Hepatocyte (in vitro differentiated cells): ENCODE data around the gene NOTUM. TPM values are rescaled to one million over a fixed set of nuclear protein-coding genes. Genes with fewer than 3 reads are reported as not detected.
A peak's percentile ranks its signal among the peaks of the same experiment; 100 is the strongest.

Source experiments
- DNase-seq: peaks from one replicate; pipeline ENCODE4 v3.0.0-alpha.2; 2016; ENCODE audit warnings: low spot score
- H2AFZ ChIP-seq: fragments of 200-600 bp; sonication (generic); 2 replicates; pipeline ENCODE4 v1.6.0; 2016; ENCODE audit warnings: antibody characterized with exemption, mild to moderate bottlenecking
- H3K27ac ChIP-seq: fragments of 200-600 bp; sonication (generic); 2 replicates; pipeline ENCODE4 v1.5.1; 2016; ENCODE audit warnings: mild to moderate bottlenecking
- H3K27me3 ChIP-seq: fragments of 200-600 bp; sonication (generic); 2 replicates; pipeline ENCODE4 v1.6.1; 2016
- H3K36me3 ChIP-seq: fragments of 200-600 bp; sonication (generic); replicated peaks from 2 replicates; pipeline ENCODE4 v1.5.1; 2016; ENCODE audit warnings: low read depth; ENCODE audit not compliant: insufficient read depth
- H3K4me1 ChIP-seq: fragments of 200-600 bp; sonication (generic); 2 replicates; pipeline ENCODE4 v1.5.1; 2016; ENCODE audit warnings: mild to moderate bottlenecking, moderate library complexity; ENCODE audit not compliant: insufficient read depth
- H3K4me2 ChIP-seq: fragments of 200-600 bp; sonication (generic); 2 replicates; pipeline ENCODE4 v1.6.0; 2016
- H3K4me3 ChIP-seq: fragments of 200-600 bp; sonication (generic); 2 replicates; pipeline ENCODE4 v1.5.1; 2016; ENCODE audit warnings: mild to moderate bottlenecking
- H3K79me2 ChIP-seq: fragments of 200-600 bp; sonication (generic); 2 replicates; pipeline ENCODE4 v1.6.0; 2017; ENCODE audit warnings: mild to moderate bottlenecking
- H3K9me2 ChIP-seq: fragments of 200-600 bp; sonication (generic); replicated peaks from 2 replicates; pipeline ENCODE4 v1.6.0; 2017; ENCODE audit warnings: mild to moderate bottlenecking; ENCODE audit not compliant: insufficient read depth
- H3K9me3 ChIP-seq: fragments of 200-600 bp; sonication (generic); 2 replicates; pipeline ENCODE4 v1.5.1; 2016; ENCODE audit warnings: low read depth, mild to moderate bottlenecking
- H4K20me1 ChIP-seq: fragments of 200-600 bp; sonication (generic); 2 replicates; pipeline ENCODE4 v1.6.0; 2016; ENCODE audit warnings: mild to moderate bottlenecking; ENCODE audit not compliant: insufficient read depth, poor library complexity, severe bottlenecking
- EZH2 ChIP-seq: fragments of 200-600 bp; sonication (generic); IDR thresholded peaks from 2 replicates; pipeline ENCODE4 v1.6.1; 2016; ENCODE audit warnings: antibody characterized with exemption, mild to moderate bottlenecking, borderline replicate concordance
- EZH2phosphoT487 ChIP-seq: fragments of 200-600 bp; sonication (generic); IDR thresholded peaks from one replicate; pipeline ENCODE4 v1.6.1; 2018; ENCODE audit warnings: antibody characterized with exemption, mild to moderate bottlenecking, low read depth, moderate library complexity; ENCODE audit not compliant: unreplicated experiment, severe bottlenecking
- WGBS: methylation state at CpG from one replicate; pipeline ENCODE4 v1.1.6; 2016; ENCODE audit warnings: low lambda C conversion rate; ENCODE audit errors: missing lambda C conversion rate; 5-methylcytosine and 5-hydroxymethylcytosine counted together
- polyA plus RNA-seq: library from polyadenylated mRNA; unstranded; fragments of >200 nt; fragmentation: Nextera tagmentation; extraction: Ambion mirVana; gene quantifications from 2 replicates; pipeline ENCODE4 v1.2.1, GENCODE V29; 2016
- total RNA-seq: library from RNA; depleted of rRNA; stranded (reverse); fragments of >200 nt; gene quantifications from 2 replicates; pipeline ENCODE4 v1.2.3, GENCODE V29; 2014
- TF ChIP-seq, protein P1 (sequence below): fragments of 200-600 bp; sonication (generic); IDR thresholded peaks from 2 replicates; pipeline ENCODE4 v1.5.1; 2016; ENCODE audit warnings: antibody characterized with exemption, mild to moderate bottlenecking; ENCODE audit not compliant: poor library complexity

NOTUM gene
- total and polyA plus RNA-seq, 2 experiments from 2014 or later: 1.0 to 4.7 TPM

DNA sequence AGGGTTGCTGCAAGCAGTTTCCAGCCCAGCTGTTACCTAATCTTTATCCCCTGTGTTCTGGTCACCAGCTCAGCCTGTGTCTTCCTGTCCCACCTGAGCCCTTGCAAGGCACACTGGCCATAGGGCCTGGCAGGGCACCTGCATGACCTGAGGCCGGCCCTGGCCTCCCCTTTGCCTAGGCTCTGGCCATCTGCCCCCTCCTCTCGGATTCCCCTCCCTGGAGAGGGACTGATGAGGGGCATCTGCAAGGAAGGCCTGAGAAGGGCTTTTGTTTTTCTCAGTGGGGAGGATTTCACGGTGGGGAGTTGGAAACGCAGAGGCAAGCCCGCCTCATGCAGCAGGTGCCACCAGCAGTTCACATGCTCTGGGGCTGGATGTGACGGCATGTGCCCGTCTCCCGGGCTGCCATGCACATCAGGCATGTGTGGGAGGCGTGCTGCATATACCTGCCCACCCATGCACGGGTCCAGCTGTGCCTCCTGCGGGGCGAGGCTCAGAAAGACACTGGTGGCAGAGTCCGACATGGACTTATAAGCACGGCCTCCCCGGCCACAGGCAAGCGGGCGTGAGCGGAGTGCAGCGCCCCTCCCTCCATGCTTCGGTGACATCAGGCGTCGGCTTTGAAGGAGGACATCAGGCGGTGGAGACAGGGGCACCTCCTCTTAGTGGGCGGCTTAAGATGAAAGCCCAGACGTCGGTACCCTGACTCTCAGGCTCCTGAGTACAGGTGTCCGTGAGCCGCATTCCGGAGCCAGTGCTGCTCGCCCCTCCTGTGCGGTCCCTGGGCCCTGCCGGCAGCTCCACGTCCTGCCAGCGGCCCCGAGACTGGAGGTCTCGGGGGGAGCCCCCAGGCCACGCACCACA is 33.0 kb upstream of the NOTUM start:
- TF ChIP-seq EZH2phosphoT487: no peak
- TF ChIP-seq EZH2: no peak
- TF ChIP-seq, protein P1, sequence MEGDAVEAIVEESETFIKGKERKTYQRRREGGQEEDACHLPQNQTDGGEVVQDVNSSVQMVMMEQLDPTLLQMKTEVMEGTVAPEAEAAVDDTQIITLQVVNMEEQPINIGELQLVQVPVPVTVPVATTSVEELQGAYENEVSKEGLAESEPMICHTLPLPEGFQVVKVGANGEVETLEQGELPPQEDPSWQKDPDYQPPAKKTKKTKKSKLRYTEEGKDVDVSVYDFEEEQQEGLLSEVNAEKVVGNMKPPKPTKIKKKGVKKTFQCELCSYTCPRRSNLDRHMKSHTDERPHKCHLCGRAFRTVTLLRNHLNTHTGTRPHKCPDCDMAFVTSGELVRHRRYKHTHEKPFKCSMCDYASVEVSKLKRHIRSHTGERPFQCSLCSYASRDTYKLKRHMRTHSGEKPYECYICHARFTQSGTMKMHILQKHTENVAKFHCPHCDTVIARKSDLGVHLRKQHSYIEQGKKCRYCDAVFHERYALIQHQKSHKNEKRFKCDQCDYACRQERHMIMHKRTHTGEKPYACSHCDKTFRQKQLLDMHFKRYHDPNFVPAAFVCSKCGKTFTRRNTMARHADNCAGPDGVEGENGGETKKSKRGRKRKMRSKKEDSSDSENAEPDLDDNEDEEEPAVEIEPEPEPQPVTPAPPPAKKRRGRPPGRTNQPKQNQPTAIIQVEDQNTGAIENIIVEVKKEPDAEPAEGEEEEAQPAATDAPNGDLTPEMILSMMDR: no peak
- Histone ChIP-seq H3K4me1 (peaks cover 24% of the 10 kb centered on the region), H3K4me3 (no peak overlapping the region), H3K9me2 (no peaks in the 10 kb centered on the region), H4K20me1 (no peaks in the 10 kb centered on the region), H3K36me3 (no peaks in the 10 kb centered on the region), H3K27ac (no peak overlapping the region), H3K4me2 (no peak overlapping the region), H2AFZ (no peak overlapping the region), H3K79me2 (peaks cover 4% of the 10 kb centered on the region), H3K9me3 (no peaks in the 10 kb centered on the region), H3K27me3 (no peaks in the 10 kb centered on the region)
- DNase-seq: no peak
- WGBS: 96% methylated on average over 37 of the region's 37 CpGs

DNA sequence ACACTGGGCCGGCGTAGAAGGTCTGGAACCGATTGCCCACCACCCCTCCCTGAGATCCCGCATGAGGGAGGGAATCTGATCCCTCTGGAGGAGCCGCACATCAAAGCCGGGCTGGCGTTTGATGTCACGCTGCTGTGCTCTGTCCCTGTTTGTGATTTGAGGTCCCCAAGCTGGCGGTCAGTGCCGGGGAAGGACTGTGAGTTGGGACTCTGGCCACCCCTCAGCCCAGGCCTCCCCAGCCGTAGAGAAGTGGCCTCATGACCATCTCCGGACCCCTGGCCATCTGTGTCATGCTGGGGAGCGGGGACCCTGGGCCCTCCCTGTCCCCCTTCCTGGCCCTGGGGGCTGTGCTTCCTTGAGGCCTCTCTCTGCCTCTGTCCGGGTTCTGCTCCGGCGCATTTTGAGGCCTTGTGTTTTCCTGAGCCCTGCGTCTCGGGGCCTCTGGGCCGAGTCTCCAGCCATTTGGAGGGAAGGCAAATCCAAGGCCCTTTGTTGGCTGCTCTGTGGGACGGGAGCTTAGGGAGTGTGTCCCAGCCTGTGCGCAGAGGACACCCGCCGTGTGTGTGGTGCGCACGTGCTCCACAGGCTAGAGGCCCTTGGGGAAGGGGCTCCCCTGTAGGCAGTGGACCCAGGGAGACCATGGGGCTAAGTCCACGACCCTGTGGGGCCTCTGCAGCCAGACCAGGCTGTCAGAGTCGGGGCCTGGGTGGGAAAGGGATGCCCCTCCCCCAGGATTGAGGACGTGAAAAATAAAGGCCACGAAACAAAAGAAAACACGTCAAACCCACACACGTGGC is 31.5 kb upstream of the NOTUM start:
- H3K9me2 ChIP-seq: no peaks in the 10 kb centered on the region
- H3K9me3 ChIP-seq: no peaks in the 10 kb centered on the region
- DNase-seq: no peak
- no peaks in the 10 kb centered on the region for H3K36me3 ChIP-seq
- no peak overlapping the region for H2AFZ ChIP-seq
- H3K4me3 ChIP-seq: no peak overlapping the region
- H3K4me2 ChIP-seq: peak overlapping the region; percentile 68
- H4K20me1 ChIP-seq: no peaks in the 10 kb centered on the region
- no peaks in the 10 kb centered on the region for H3K27me3 ChIP-seq
- H3K4me1 ChIP-seq: peaks cover 20% of the 10 kb centered on the region
- H3K79me2 ChIP-seq: peaks cover 4% of the 10 kb centered on the region
- TF ChIP-seq, protein P1: no peak
- TF ChIP-seq EZH2phosphoT487 (no peak), EZH2 (no peak)
- WGBS: 75% methylated on average over 29 of the region's 31 CpGs
- peak overlapping the region; percentile 83 for H3K27ac ChIP-seq

DNA sequence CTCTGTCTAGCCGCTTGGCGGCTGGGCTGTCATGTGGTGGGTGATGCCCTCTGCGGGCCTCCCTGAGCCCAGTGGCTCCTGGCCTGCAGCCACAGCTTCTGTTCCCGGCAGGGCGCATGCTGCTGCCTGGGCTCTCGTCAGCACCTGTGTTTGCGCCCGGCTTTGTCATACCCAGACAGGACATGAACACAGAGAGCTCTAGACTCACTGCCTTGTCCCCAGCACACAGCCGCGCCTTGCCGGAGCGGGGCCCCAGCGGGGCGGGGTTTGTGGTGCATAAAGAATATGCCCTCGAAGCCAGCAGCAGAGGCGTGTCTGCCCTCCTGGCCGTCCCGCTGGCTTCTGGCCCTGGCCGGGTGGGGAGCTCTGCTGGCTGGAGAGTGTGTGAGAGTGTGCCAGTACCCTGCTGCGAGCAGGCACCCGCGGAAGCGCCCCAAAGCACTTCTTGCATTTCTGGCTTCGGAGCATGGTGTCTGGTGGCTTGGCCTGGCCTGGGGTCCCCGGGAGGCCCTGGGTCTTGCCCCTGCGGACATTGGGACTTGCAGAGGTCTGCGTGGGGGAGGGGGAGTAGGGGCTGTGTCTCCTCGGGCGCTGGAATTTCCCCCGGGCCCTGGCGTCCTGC is 30.8 kb upstream of the NOTUM start:
- TF ChIP-seq EZH2phosphoT487: no peak
- TF ChIP-seq, protein P1: no peak
- no peak for TF ChIP-seq EZH2
- no peaks in the 10 kb centered on the region for H3K36me3 ChIP-seq
- no peak overlapping the region for H2AFZ ChIP-seq
- H3K4me1 ChIP-seq: peaks cover 20% of the 10 kb centered on the region
- H3K27me3 ChIP-seq: no peaks in the 10 kb centered on the region
- H3K9me3 ChIP-seq: no peaks in the 10 kb centered on the region
- no peak overlapping the region for H3K4me3 ChIP-seq
- H3K27ac ChIP-seq: peak overlapping the region; percentile 83
- no peaks in the 10 kb centered on the region for H3K9me2 ChIP-seq
- peaks cover 4% of the 10 kb centered on the region for H3K79me2 ChIP-seq
- peak overlapping the region; percentile 68 for H3K4me2 ChIP-seq
- peak; percentile 79 for DNase-seq
- H4K20me1 ChIP-seq: no peaks in the 10 kb centered on the region
- 37% methylated on average over 30 of the region's 31 CpGs for WGBS
